Endothelial cell of umbilical vein (primary cell): ENCODE data around the gene MAPK8IP3. TPM values are rescaled to one million over a fixed set of nuclear protein-coding genes. Genes with fewer than 3 reads are reported as not detected.

Experiments
- BruUV-seq: library from RNA; stranded (reverse); fragments of 400-500 nt; replicated peaks from 2 replicates; lab custom pipeline; 2021; lab: Mats Ljungman, UMichigan
- CTCF ChIA-PET: fragments of 300-600, 350-600 bp; sonication (Branson Sonifier 250); formaldehyde crosslinking; loops from one replicate; lab custom pipeline; 2021; ENCODE audit warnings: antibody characterized with exemption, inconsistent platforms; lab: Charles Lee
- POLR2A ChIA-PET: fragments of 300-600, 350-600 bp; sonication (Branson Sonifier 250); formaldehyde crosslinking; loops from one replicate; lab custom pipeline; 2021; ENCODE audit warnings: antibody characterized with exemption, inconsistent platforms; lab: Charles Lee
- DNase-seq: peaks from one replicate; pipeline ENCODE4 v3.0.0-alpha.2; 2011; ENCODE audit warnings: low read depth, low spot score
- FAIRE-seq: peaks from 2 replicates; lab custom pipeline; 2011; peaks lifted over from hg19 to GRCh38; lab: Jason Lieb, UNC
- H2AFZ ChIP-seq: 2 replicates; pipeline ENCODE4 v1.6.0; 2012; ENCODE audit warnings: low read depth, low read length, control low read depth, inconsistent platforms
- H3K27ac ChIP-seq: 2 replicates; pipeline ENCODE4 v1.5.1; 2011; ENCODE audit warnings: low read depth, mild to moderate bottlenecking, control low read depth, low read length, moderate library complexity; ENCODE audit not compliant: insufficient read depth
- H3K27me3 ChIP-seq, 2 experiments: 2 replicates each; pipeline versions ENCODE4 v1.6.0 to v1.6.1; 2011; ENCODE audit warnings: low read length in 2 of 2, mixed read lengths in 1 of 2; ENCODE audit not compliant: control insufficient read depth in 2 of 2, insufficient read depth in 2 of 2
- H3K36me3 ChIP-seq, 2 experiments: 2 replicates in 1 of 2; 3 replicates in 1 of 2; pipeline ENCODE4 v1.5.1; 2011; ENCODE audit warnings: low read length in 2 of 2, mild to moderate bottlenecking in 1 of 2, moderate library complexity in 1 of 2; ENCODE audit not compliant: control insufficient read depth in 2 of 2, insufficient read depth in 2 of 2; ENCODE audit errors: extremely low read depth in 1 of 2
- H3K4me1 ChIP-seq: 3 replicates; pipeline ENCODE4 v1.5.1; 2011; ENCODE audit warnings: mild to moderate bottlenecking, low read length; ENCODE audit not compliant: control insufficient read depth, insufficient read depth; ENCODE audit errors: extremely low read depth
- H3K4me2 ChIP-seq: 2 replicates; pipeline ENCODE4 v1.6.1; 2011; ENCODE audit warnings: low read length, control low read depth, mixed read lengths; ENCODE audit not compliant: insufficient read depth
- H3K4me3 ChIP-seq, 3 experiments: fragments of 200-600 bp in 1 of 3; sonication (generic), shearing (Covaris generic) in 1 of 3; replicated peaks in 1 of 3; 2 replicates each; pipeline ENCODE4 v1.5.1; 2011 to 2016; ENCODE audit warnings: control low read depth in 3 of 3, low read length in 3 of 3, mild to moderate bottlenecking in 2 of 3, inconsistent platforms in 1 of 3, low read depth in 1 of 3, moderate library complexity in 1 of 3; ENCODE audit not compliant: insufficient read depth in 1 of 3
- H3K79me2 ChIP-seq: 2 replicates; pipeline ENCODE4 v1.6.0; 2012; ENCODE audit warnings: low read length, inconsistent platforms; ENCODE audit not compliant: control insufficient read depth, insufficient read depth
- H3K9ac ChIP-seq: replicated peaks from 2 replicates; pipeline ENCODE3; 2011; ENCODE audit warnings: low read length, control low read depth; ENCODE audit not compliant: insufficient read depth; ENCODE audit errors: extremely low read depth
- H3K9me1 ChIP-seq: replicated peaks from 3 replicates; pipeline ENCODE4 v1.6.0; 2011; ENCODE audit warnings: mild to moderate bottlenecking, low read length; ENCODE audit not compliant: control insufficient read depth, insufficient read depth; ENCODE audit errors: extremely low read depth
- H3K9me3 ChIP-seq: replicated peaks from 2 replicates; pipeline ENCODE4 v1.5.1; 2012; ENCODE audit warnings: low read length, inconsistent platforms; ENCODE audit not compliant: control insufficient read depth, insufficient read depth
- H4K20me1 ChIP-seq: replicated peaks from 2 replicates; pipeline ENCODE3; 2011; ENCODE audit warnings: mild to moderate bottlenecking, low read length; ENCODE audit not compliant: control insufficient read depth, insufficient read depth; ENCODE audit errors: extremely low read depth
- CTCF ChIP-seq, 2 donors: IDR thresholded peaks; 1 replicate in 1 of 2; 2 replicates in 1 of 2; pipeline ENCODE4 v1.5.1; 2011; ENCODE audit warnings: low read length in 2 of 2, mild to moderate bottlenecking in 2 of 2, moderate library complexity in 2 of 2, control low read depth in 1 of 2, inconsistent platforms in 1 of 2, low read depth in 1 of 2; ENCODE audit not compliant: insufficient read depth in 1 of 2; ENCODE audit errors: extremely low read depth in 1 of 2
- EZH2 ChIP-seq: IDR thresholded peaks from 2 replicates; pipeline ENCODE4 v1.6.1; 2012; ENCODE audit warnings: borderline replicate concordance, low read depth, mild to moderate bottlenecking, moderate library complexity, low read length, inconsistent platforms; ENCODE audit not compliant: severe bottlenecking
- FOS ChIP-seq: IDR thresholded peaks from 2 replicates; pipeline ENCODE4 v1.6.1; 2011; ENCODE audit warnings: mild to moderate bottlenecking, low read length, moderate library complexity, borderline replicate concordance; ENCODE audit not compliant: insufficient read depth
- GATA2 ChIP-seq: IDR thresholded peaks from 2 replicates; pipeline ENCODE4 v1.7.0; 2011; ENCODE audit warnings: low read depth, mild to moderate bottlenecking, moderate library complexity, mixed read lengths, low read length; ENCODE audit not compliant: insufficient read length, insufficient read depth
- JUN ChIP-seq: IDR thresholded peaks from 2 replicates; pipeline ENCODE4 v1.6.1; 2011; ENCODE audit warnings: borderline replicate concordance, low read depth; ENCODE audit not compliant: insufficient read length, insufficient read depth
- MAX ChIP-seq: IDR thresholded peaks from 2 replicates; pipeline ENCODE4 v1.6.1; 2011; ENCODE audit not compliant: insufficient read depth, insufficient read length
- MYC ChIP-seq: IDR thresholded peaks from one replicate; pipeline ENCODE4 v1.6.1; 2011; ENCODE audit warnings: mild to moderate bottlenecking, low read depth, low read length
- POLR2A ChIP-seq: IDR thresholded peaks from 2 replicates; pipeline ENCODE4 v1.6.1; 2012; ENCODE audit warnings: low read depth, mild to moderate bottlenecking, control low read depth, low read length
- POLR2AphosphoS5 ChIP-seq: IDR thresholded peaks from 2 replicates; pipeline ENCODE4 v1.6.1; 2012; ENCODE audit warnings: low read depth, mild to moderate bottlenecking, control low read depth, low read length, moderate library complexity; ENCODE audit not compliant: insufficient read depth
- dilution Hi-C: fragments of 300-500 bp; cut with MboI; formaldehyde crosslinking; loops from one replicate; pipeline ENCODE4 v1.15.0; 2019; ENCODE audit warnings: low sequenced_read_pairs; ENCODE audit not compliant: extremely low pct_ligation_motif_present
- intact Hi-C: fragments of 100-400 bp; cut with micrococcal nuclease; formaldehyde crosslinking; loops from one replicate; pipeline ENCODE4 v1.10.0; 2022
- polyA plus RNA-seq, 4 experiments: library from polyadenylated mRNA; depleted of rRNA in 3 of 4; stranded (reverse) in 3 of 4; unstranded in 1 of 4; fragments of >200 nt; gene quantifications; 2 replicates each; pipeline versions ENCODE4 v1.2.1 to v1.2.3, GENCODE V29; 2011 to 2012; ENCODE audit warnings: missing spikeins in 1 of 4
- total RNA-seq: library from RNA; stranded (reverse); gene quantifications from 2 replicates; pipeline ENCODE4 v1.2.3, GENCODE V29; 2021

MAPK8IP3 gene
- total and polyA plus RNA-seq, 2 donors (not counting 3 experiments of a cell fraction or from before 2014, with no cell fraction given): 40.7 to 92.2 TPM

- H3K4me2 ChIP-seq: no peak overlapping the region
Measured at GRCh38 chr16:1708768-1709180, 2.8 kb downstream of the MAPK8IP3 start.

More at GRCh38 chr16:1708768-1709180, 2.8 kb downstream of the MAPK8IP3 start:
- ChIA-PET POLR2A (no interaction called here), CTCF (interaction anchor here (1.5 to 1.6 kb wide), 3 partner anchors 17 to 215 kb away, joined by 3 to 5 read pairs (median 3); no protein-coding TSS in a partner anchor)
- DNase-seq: no peak
- Histone ChIP-seq H3K4me3 (no peak overlapping the region), H3K27ac (no peak overlapping the region), H3K9ac (no peak overlapping the region), H4K20me1 (no peaks in the 10 kb centered on the region), H3K79me2 (peaks cover 67% of the 10 kb centered on the region), H3K9me1 (no peaks in the 10 kb centered on the region), H3K27me3 (no peaks in the 10 kb centered on the region), H3K9me3 (no peaks in the 10 kb centered on the region), H2AFZ (no peak overlapping the region), H3K4me1 (peaks cover 12% of the 10 kb centered on the region), H3K36me3 (no peaks in the 10 kb centered on the region)
- dilution Hi-C loops (no loop called here), intact Hi-C loops (loop anchor here (5.0 to 10.0 kb wide), 3 partner anchors 216 to 331 kb away; partner anchors contain the start of genes TELO2 and UQCC4)
- TF ChIP-seq FOS: no peak
- TF ChIP-seq GATA2: no peak
- no peak for TF ChIP-seq CTCF (IDR thresholded peaks at IDR 0.05; ENCODE audit: extremely low read depth in 1 of 2, insufficient read depth in 1 of 2, low read depth in 1 of 2, low read length in 2 of 2)
- TF ChIP-seq JUN: no peak
- no peak for TF ChIP-seq MAX
- no peak for TF ChIP-seq POLR2A
- no peak for TF ChIP-seq EZH2
- no peak for TF ChIP-seq MYC
- no peak for TF ChIP-seq POLR2AphosphoS5
- BruUV-seq: no TSS peak
- no peak for FAIRE-seq
